Lung (tissue), 12 donors: ENCODE results near the gene PDZD4. TPM values are rescaled to one million over a fixed set of nuclear protein-coding genes. Genes with fewer than 3 reads are reported as not detected.

ENCODE experiments used
- ATAC-seq: fragments of 200-7000 bp; cut with Tn5 transposase; one replicate; pipeline ENCODE4 v1.9.1; 2020; ENCODE audit warnings: moderate number of reproducible peaks; ENCODE audit not compliant: insufficient read depth, low FRiP score
- DNase-seq, 3 donors: peaks; one replicate each; pipeline ENCODE4 v3.0.0-alpha.2; 2013 to 2017
- H3K27ac ChIP-seq, 2 donors: one replicate each; pipeline ENCODE4 v1.5.1; 2013; ENCODE audit warnings: mild to moderate bottlenecking in 2 of 2, moderate library complexity in 2 of 2, control low read depth in 1 of 2, inconsistent platforms in 1 of 2, low read depth in 1 of 2, low read length in 1 of 2
- H3K27me3 ChIP-seq, 3 donors: one replicate each; pipeline ENCODE4 v1.5.1; 2013; ENCODE audit warnings: low read length in 2 of 3; ENCODE audit not compliant: control insufficient read depth in 3 of 3, insufficient read depth in 3 of 3
- H3K36me3 ChIP-seq, 4 donors: one replicate each; pipeline ENCODE4 v1.5.1; 2013; ENCODE audit warnings: low read length in 4 of 4, mild to moderate bottlenecking in 1 of 4, moderate library complexity in 1 of 4; ENCODE audit not compliant: control insufficient read depth in 4 of 4, insufficient read depth in 4 of 4
- H3K4me1 ChIP-seq, 5 donors: one replicate each; pipeline ENCODE4 v1.5.1; 2013; ENCODE audit warnings: low read length in 5 of 5, mild to moderate bottlenecking in 2 of 5, moderate library complexity in 1 of 5; ENCODE audit not compliant: control insufficient read depth in 5 of 5, insufficient read depth in 5 of 5
- H3K4me3 ChIP-seq: one replicate; pipeline ENCODE4 v1.5.1; 2013; ENCODE audit warnings: mild to moderate bottlenecking, control low read depth, moderate library complexity
- H3K9ac ChIP-seq, 2 donors: one replicate each; pipeline ENCODE4 v1.5.1; 2013; ENCODE audit warnings: low read length in 2 of 2, control low read depth in 1 of 2; ENCODE audit not compliant: insufficient read depth in 1 of 2
- H3K9me3 ChIP-seq, 4 donors: one replicate each; pipeline ENCODE4 v1.5.1; 2013; ENCODE audit warnings: low read length in 3 of 4, mild to moderate bottlenecking in 1 of 4, moderate library complexity in 1 of 4; ENCODE audit not compliant: control insufficient read depth in 4 of 4, insufficient read depth in 3 of 4
- WGBS, 2 donors: extraction: QIAGEN DNeasy Blood & Tissue Kit; methylation state at CpG; one replicate each; pipeline ENCODE4 v1.1.7; 2013; 5-methylcytosine and 5-hydroxymethylcytosine counted together
- polyA plus RNA-seq, 2 donors: library from polyadenylated mRNA; stranded (reverse); fragments of 200-250 nt; gene quantifications; one replicate each; pipeline ENCODE4 v1.2.1, GENCODE V29; 2013
- total RNA-seq, 2 donors: library from RNA; depleted of rRNA in 1 of 2; stranded (reverse); fragments of >200 nt in 1 of 2; gene quantifications; one replicate each; pipeline ENCODE4 v1.2.1, GENCODE V29; 2014 to 2021
- TF ChIP-seq, protein P1 (sequence below): IDR thresholded peaks from 2 replicates; pipeline ENCODE4 v1.5.1; 2012; ENCODE audit warnings: mild to moderate bottlenecking; ENCODE audit errors: control extremely low read depth, extremely low read depth
- donor health status: control.
- donor health status: control.
- donor health status: Bipolar disorder and iron deficiency.
- donor health status: healthy.
- donor health status: DM: yes; HTN: yes; CAD: no.

The PDZD4 gene
- total and polyA plus RNA-seq, 4 donors, result 2.3 to 8.1 (median 3.8) TPM

DNA sequence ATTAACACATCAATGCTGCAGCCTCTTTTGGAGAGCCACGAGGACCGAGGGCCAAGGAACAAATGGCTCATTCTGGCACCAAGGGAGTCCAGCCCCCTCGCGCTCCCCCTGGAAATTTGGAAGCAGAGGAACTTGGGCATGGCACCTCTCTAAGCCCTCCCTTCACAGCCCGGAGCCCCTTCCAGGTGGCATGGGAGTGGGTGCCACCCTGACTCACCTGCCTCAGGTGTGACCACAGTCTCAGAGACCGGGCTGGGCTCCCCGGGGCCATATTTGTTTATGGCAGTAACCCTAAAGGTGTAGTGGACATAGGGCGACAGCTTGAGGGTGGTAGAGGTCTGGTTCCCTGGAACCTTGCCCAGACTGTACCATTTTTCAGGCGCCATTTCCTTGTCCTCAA lies 36.8 kb upstream of the PDZD4 start:
- no peak overlapping the region for H3K4me3 ChIP-seq
- 79 to 91% methylated on average over 9 of the region's 9 CpGs for WGBS, 2 donors
- no peak overlapping the region for H3K9ac ChIP-seq
- TF ChIP-seq, protein P1, sequence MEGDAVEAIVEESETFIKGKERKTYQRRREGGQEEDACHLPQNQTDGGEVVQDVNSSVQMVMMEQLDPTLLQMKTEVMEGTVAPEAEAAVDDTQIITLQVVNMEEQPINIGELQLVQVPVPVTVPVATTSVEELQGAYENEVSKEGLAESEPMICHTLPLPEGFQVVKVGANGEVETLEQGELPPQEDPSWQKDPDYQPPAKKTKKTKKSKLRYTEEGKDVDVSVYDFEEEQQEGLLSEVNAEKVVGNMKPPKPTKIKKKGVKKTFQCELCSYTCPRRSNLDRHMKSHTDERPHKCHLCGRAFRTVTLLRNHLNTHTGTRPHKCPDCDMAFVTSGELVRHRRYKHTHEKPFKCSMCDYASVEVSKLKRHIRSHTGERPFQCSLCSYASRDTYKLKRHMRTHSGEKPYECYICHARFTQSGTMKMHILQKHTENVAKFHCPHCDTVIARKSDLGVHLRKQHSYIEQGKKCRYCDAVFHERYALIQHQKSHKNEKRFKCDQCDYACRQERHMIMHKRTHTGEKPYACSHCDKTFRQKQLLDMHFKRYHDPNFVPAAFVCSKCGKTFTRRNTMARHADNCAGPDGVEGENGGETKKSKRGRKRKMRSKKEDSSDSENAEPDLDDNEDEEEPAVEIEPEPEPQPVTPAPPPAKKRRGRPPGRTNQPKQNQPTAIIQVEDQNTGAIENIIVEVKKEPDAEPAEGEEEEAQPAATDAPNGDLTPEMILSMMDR, result no peak
- H3K27me3 ChIP-seq, result peaks cover 0 to 4% (median 2%) of the 10 kb centered on the region in 3 donors
- no peaks in the 10 kb centered on the region for H3K36me3 ChIP-seq
- H3K9me3 ChIP-seq, result peaks cover 0 to 3% (median 0%) of the 10 kb centered on the region in 4 donors
- H3K27ac ChIP-seq, result no peak overlapping the region
- H3K4me1 ChIP-seq, result no peaks in the 10 kb centered on the region
- ATAC-seq, result no peak
- DNase-seq, result no peak

DNA sequence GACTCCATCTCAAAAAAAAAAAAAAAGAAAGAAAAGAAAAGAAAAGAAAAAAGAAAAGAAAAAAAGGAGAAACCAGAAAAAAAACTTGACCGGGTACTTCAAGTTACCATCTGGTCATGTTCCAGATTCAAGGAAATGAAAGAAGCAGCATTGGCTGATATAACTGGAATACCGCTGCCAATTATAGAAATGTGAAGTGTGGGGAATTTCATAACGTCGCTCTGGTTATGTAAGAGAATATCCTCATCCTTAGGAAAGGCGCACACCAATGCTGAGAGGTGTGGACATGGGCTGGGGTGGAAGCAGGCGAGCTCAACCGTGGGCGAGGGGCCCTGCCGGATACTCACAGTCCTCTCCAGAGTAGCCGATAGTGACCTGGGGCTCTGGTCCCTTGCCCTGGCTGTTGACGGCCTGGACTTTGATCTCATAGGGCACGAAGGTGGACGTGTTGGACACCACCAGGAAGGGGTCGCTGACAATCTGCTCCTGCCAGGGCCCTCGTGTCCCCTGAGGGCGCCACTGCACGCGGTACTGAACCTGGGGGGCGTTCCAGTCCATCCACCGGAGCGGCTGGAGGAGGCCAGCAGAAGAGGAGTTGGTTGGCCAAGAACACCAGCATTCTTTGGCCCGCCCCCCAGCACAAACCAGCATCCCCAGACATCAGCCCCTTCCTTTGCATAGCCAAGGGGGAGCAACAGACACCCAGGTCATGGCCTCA lies 36.1 kb upstream of the PDZD4 start:
- Histone ChIP-seq H3K9me3 (peaks cover 0 to 3% (median 0%) of the 10 kb centered on the region in 4 donors), H3K27me3 (peaks cover 2 to 5% (median 4%) of the 10 kb centered on the region in 3 donors), H3K4me1 (no peaks in the 10 kb centered on the region), H3K4me3 (no peak overlapping the region), H3K9ac (no peak overlapping the region), H3K36me3 (no peaks in the 10 kb centered on the region), H3K27ac (no peak overlapping the region)
- WGBS, 2 donors, result 77 to 81% methylated on average over 16 to 22 of the region's 22 CpGs
- DNase-seq (no peak), ATAC-seq (no peak)
- TF ChIP-seq, protein P1, result no peak

DNA sequence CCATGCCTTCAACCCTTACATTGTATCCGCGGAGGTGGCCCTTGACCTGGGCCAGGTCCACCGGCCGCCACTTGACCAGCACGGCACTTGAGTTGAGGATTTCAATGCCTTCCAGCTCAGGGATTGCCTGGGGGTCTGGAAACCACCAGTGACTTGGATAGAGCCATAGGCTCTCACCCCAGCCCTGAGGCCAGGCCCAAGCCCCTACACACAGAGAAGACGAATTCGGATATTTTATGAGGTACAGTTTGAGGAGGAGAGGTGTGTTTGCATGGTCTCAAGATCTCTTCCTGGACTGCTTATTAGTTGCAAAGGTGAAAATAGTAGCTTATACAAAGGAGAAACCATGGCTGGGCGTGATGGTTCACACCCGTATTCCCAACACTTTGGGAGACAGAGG lies 35.3 kb upstream of the PDZD4 start:
- ATAC-seq (no peak), DNase-seq (no peak)
- WGBS, 2 donors, result 83 to 90% methylated on average over 9 of the region's 9 CpGs
- H3K9me3 ChIP-seq, result peaks cover 0 to 3% (median 0%) of the 10 kb centered on the region in 4 donors
- TF ChIP-seq, protein P1, result no peak
- no peaks in the 10 kb centered on the region for H3K4me1 ChIP-seq
- H3K27ac ChIP-seq, result no peak overlapping the region
- H3K9ac ChIP-seq, result no peak overlapping the region
- H3K27me3 ChIP-seq, result peaks cover 2 to 5% (median 4%) of the 10 kb centered on the region in 3 donors
- no peak overlapping the region for H3K4me3 ChIP-seq
- no peaks in the 10 kb centered on the region for H3K36me3 ChIP-seq

DNA sequence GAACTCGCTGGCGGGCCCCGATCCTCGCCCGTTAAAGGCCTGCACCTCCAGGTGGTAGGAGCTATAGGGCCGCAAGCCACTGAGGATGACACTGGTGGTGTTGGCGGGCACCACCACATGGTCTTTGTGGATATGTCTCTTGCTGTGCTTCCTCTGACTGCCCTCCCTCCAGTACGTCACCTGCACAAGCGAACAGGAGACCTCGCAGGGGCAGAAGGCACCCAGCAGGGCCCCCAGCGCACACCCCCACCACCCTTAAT lies 34.9 kb upstream of the PDZD4 start:
- Histone ChIP-seq H3K27me3 (peaks cover 2 to 5% (median 4%) of the 10 kb centered on the region in 3 donors), H3K36me3 (no peaks in the 10 kb centered on the region), H3K4me1 (no peaks in the 10 kb centered on the region), H3K9me3 (peaks cover 0 to 3% (median 0%) of the 10 kb centered on the region in 4 donors), H3K9ac (no peak overlapping the region), H3K4me3 (no peak overlapping the region), H3K27ac (no peak overlapping the region)
- 94% methylated on average over 11 of the region's 11 CpGs; no CpG with 5 or more reads in 1 of the 2 donors for WGBS, 2 donors
- TF ChIP-seq, protein P1, result no peak
- ATAC-seq (no peak), DNase-seq (no peak)
